ELR (cell line): ENCODE data around the gene TSSC4.

Experiments
- DNase-seq: peaks from one replicate; pipeline ENCODE4 v3.0.0-alpha.2; 2015; ENCODE audit warnings: low read depth

TSSC4 gene

GRCh38 chr11:2449548-2450320 is 49.2 kb downstream of the TSSC4 start:
- no peak for DNase-seq

- DNase-seq: no peak
Measured at GRCh38 chr11:2450321-2451041, 49.9 kb downstream of the TSSC4 start.

GRCh38 chr11:2451336-2451735 is 50.8 kb downstream of the TSSC4 start:
- no peak for DNase-seq

GRCh38 chr11:2451916-2452315 is 51.4 kb downstream of the TSSC4 start:
- DNase-seq: no peak

- no peak for DNase-seq
Measured at GRCh38 chr11:2452321-2453012, 51.9 kb downstream of the TSSC4 start.

- no peak for DNase-seq
Measured at GRCh38 chr11:2453436-2453835, 52.9 kb downstream of the TSSC4 start.
